WTC11 (cell line): ENCODE data around the gene FXYD6. TPM values are rescaled to one million over a fixed set of nuclear protein-coding genes. Genes with fewer than 3 reads are reported as not detected.

ENCODE experiments used
- ATAC-seq: fragments of 200-7000 bp; cut with Tn5 transposase; 2 replicates; pipeline ENCODE4 v1.10.0; 2021; ENCODE audit warnings: mild to moderate bottlenecking, moderate library complexity
- CTCF ChIA-PET: fragments of 300-600 bp; sonication (Branson Sonifier 250); formaldehyde crosslinking; loops from one replicate; lab custom pipeline; 2021; ENCODE audit warnings: antibody characterized with exemption; lab: Charles Lee
- POLR2A ChIA-PET: fragments of 350-600 bp; sonication (Branson Sonifier 250); formaldehyde crosslinking; loops from one replicate; lab custom pipeline; 2021; ENCODE audit warnings: antibody characterized with exemption; lab: Charles Lee
- DNase-seq: peaks from one replicate; pipeline ENCODE4 v3.0.0; 2021; ENCODE audit warnings: low spot score
- H3K27ac Mint-ChIP-seq: 2 replicates; pipeline ENCODE4 v1.8.0; 2021; ENCODE audit warnings: mixed read lengths
- H3K27me3 Mint-ChIP-seq: 2 replicates; pipeline ENCODE4 v1.8.0; 2021; ENCODE audit warnings: low read depth, mild to moderate bottlenecking, moderate library complexity, mixed read lengths
- H3K36me3 Mint-ChIP-seq: 2 replicates; pipeline ENCODE4 v1.8.0; 2021; ENCODE audit warnings: mixed read lengths
- H3K4me1 Mint-ChIP-seq: 2 replicates; pipeline ENCODE4 v1.8.0; 2022; ENCODE audit warnings: mixed read lengths
- H3K4me3 Mint-ChIP-seq: 2 replicates; pipeline ENCODE4 v1.8.0; 2021; ENCODE audit warnings: mild to moderate bottlenecking, moderate library complexity, mixed read lengths
- H3K9me3 Mint-ChIP-seq: 2 replicates; pipeline ENCODE4 v1.8.0; 2021; ENCODE audit warnings: mixed read lengths
- ARID4B ChIP-seq: sonication (generic); formaldehyde crosslinking; IDR thresholded peaks from 2 replicates; pipeline ENCODE4 v1.8.0; 2023; ENCODE audit warnings: missing genetic modification reagents, mild to moderate bottlenecking, borderline replicate concordance
- CTCF ChIP-seq: fragments of 200-600 bp; IDR thresholded peaks from 2 replicates; pipeline ENCODE4 v1.8.0; 2022; ENCODE audit warnings: antibody characterized with exemption
- E2F1 ChIP-seq: sonication (generic); formaldehyde crosslinking; IDR thresholded peaks from 2 replicates; pipeline ENCODE4 v1.8.0; 2022; ENCODE audit warnings: mild to moderate bottlenecking, missing genetic modification reagents
- ELF4 ChIP-seq: sonication (generic); formaldehyde crosslinking; IDR thresholded peaks from 2 replicates; pipeline ENCODE4 v1.8.1; 2022; ENCODE audit warnings: low read depth, mild to moderate bottlenecking, moderate library complexity, missing genetic modification reagents
- MLX ChIP-seq: sonication (generic); formaldehyde crosslinking; IDR thresholded peaks from 2 replicates; pipeline ENCODE4 v1.8.1; 2023; ENCODE audit warnings: mild to moderate bottlenecking, missing genetic modification reagents, moderate library complexity
- SMAD4 ChIP-seq: sonication (generic); formaldehyde crosslinking; IDR thresholded peaks from 2 replicates; pipeline ENCODE4 v1.8.0; 2022; ENCODE audit warnings: mild to moderate bottlenecking, missing genetic modification reagents
- USF1 ChIP-seq: sonication (generic); formaldehyde crosslinking; IDR thresholded peaks from 2 replicates; pipeline ENCODE4 v1.8.0; 2022; ENCODE audit warnings: mild to moderate bottlenecking, missing genetic modification reagents
- ZNF263 ChIP-seq: sonication (generic); formaldehyde crosslinking; IDR thresholded peaks from 2 replicates; pipeline ENCODE4 v1.8.1; 2022; ENCODE audit warnings: low read depth, mild to moderate bottlenecking, moderate library complexity, missing genetic modification reagents
- ZNF281 ChIP-seq: sonication (generic); formaldehyde crosslinking; IDR thresholded peaks from 2 replicates; pipeline ENCODE4 v1.8.0; 2023; ENCODE audit warnings: mild to moderate bottlenecking, missing genetic modification reagents
- ZNF317 ChIP-seq: sonication (generic); formaldehyde crosslinking; IDR thresholded peaks from 2 replicates; pipeline ENCODE4 v1.8.1; 2023; ENCODE audit warnings: low read depth, mild to moderate bottlenecking, moderate library complexity, missing genetic modification reagents, borderline replicate concordance
- ZNF532 ChIP-seq: fragments of 250-450 bp; sonication (Bioruptor Pico); IDR thresholded peaks from 2 replicates; pipeline ENCODE4 v1.9.0; 2021; ENCODE audit warnings: mild to moderate bottlenecking, borderline replicate concordance
- ZSCAN18 ChIP-seq: fragments of 250-450 bp; sonication (Bioruptor Pico); IDR thresholded peaks from 2 replicates; pipeline ENCODE4 v2.1.2; 2022; ENCODE audit warnings: mild to moderate bottlenecking, moderate library complexity
- total RNA-seq: library from RNA; stranded (reverse); gene quantifications from 3 replicates; pipeline ENCODE4 v1.2.3, GENCODE V29; 2021

FXYD6 gene
- total RNA-seq, 1 experiment from 2014 or later = 26.2 TPM

- TF ChIP-seq MLX (CRISPR knock-in tag) (no peak), ZNF263 (CRISPR knock-in tag) (no peak)
These were observed 4.8 kb upstream of the FXYD6 start (continued) for GRCh38 chr11:117881217-117881616.

- DNase-seq (no peak), ATAC-seq (no peak)
- Mint-ChIP-seq H3K4me3 (no peak overlapping the region), H3K36me3 (no peaks in the 10 kb centered on the region), H3K9me3 (no peaks in the 10 kb centered on the region), H3K27me3 (peaks cover 64% of the 10 kb centered on the region), H3K27ac (no peak overlapping the region), H3K4me1 (peaks cover 37% of the 10 kb centered on the region)
- POLR2A ChIA-PET = no interaction called here
- CTCF ChIA-PET = interaction anchor here (1.0 kb wide), 1 partner anchor 67 kb away, joined by 3 read pairs; no protein-coding TSS in a partner anchor
- TF ChIP-seq ZNF532 (CRISPR knock-in tag) = no peak
- TF ChIP-seq ZNF281 (CRISPR knock-in tag) = no peak
- no peak for TF ChIP-seq ELF4 (CRISPR knock-in tag)
- no peak for TF ChIP-seq ZSCAN18 (CRISPR knock-in tag)
- no peak for TF ChIP-seq ARID4B (CRISPR knock-in tag)
- TF ChIP-seq CTCF = no peak
- TF ChIP-seq ZNF317 (CRISPR knock-in tag) = no peak
- no peak for TF ChIP-seq USF1
- TF ChIP-seq E2F1 (CRISPR knock-in tag) = no peak
- no peak for TF ChIP-seq SMAD4
These were observed 3.3 kb upstream of the FXYD6 start for GRCh38 chr11:117879516-117880480.
